Hematopoietic multipotent progenitor cell (in vitro differentiated cells): ENCODE measurements around the gene FRMD4A. TPM values are rescaled to one million over a fixed set of nuclear protein-coding genes. Genes with fewer than 3 reads are reported as not detected.
A peak's percentile ranks its signal among the peaks of the same experiment; 100 is the strongest.
"Not testable (repeated sequence)": the region's sequence is repeated elsewhere in the genome, so short reads cannot be mapped to it uniquely, and the experiment has no call there.

Source experiments
- DNase-seq, 3 donors: peaks; one replicate each; pipeline ENCODE4 v3.0.0-alpha.2; 2011 to 2015; ENCODE audit warnings: low read depth in 2 of 3, low spot score in 2 of 3
- total RNA-seq: library from RNA; depleted of rRNA; stranded (reverse); fragments of >200 nt; gene quantifications from one replicate; pipeline ENCODE4 v1.2.3, GENCODE V29; 2012

FRMD4A gene
- total RNA-seq, 1 donor = 0.54 TPM

- not testable (repeated sequence) for DNase-seq
These were observed 434.6 kb downstream of the FRMD4A start for GRCh38 chr10:13896146-13896545.

- DNase-seq = no peak
These were observed 436.2 kb downstream of the FRMD4A start for GRCh38 chr10:13894412-13895093.

GRCh38 chr10:13893926-13894325 is 436.8 kb downstream of the FRMD4A start:
- DNase-seq = no peak

- DNase-seq = no peak
These were observed 437.9 kb downstream of the FRMD4A start for GRCh38 chr10:13892871-13893270.

GRCh38 chr10:13892001-13892491 is 438.7 kb downstream of the FRMD4A start:
- DNase-seq = no peak

- DNase-seq = peak in 1 of 3 donors; percentile 5
These were observed 439.4 kb downstream of the FRMD4A start for GRCh38 chr10:13891128-13892000.

GRCh38 chr10:13890233-13891127 is 440.2 kb downstream of the FRMD4A start:
- DNase-seq = no peak

- no peak for DNase-seq
These were observed 443.0 kb downstream of the FRMD4A start for GRCh38 chr10:13887761-13888160.

GRCh38 chr10:13885238-13885990 is 445.3 kb downstream of the FRMD4A start:
- DNase-seq = no peak

- DNase-seq = no peak
These were observed 446.9 kb downstream of the FRMD4A start for GRCh38 chr10:13883636-13884444.

- DNase-seq = peak in 2 of 3 donors; percentile 67 to 69
These were observed 448.5 kb downstream of the FRMD4A start for GRCh38 chr10:13882119-13882711.

- DNase-seq = no peak
These were observed 450.0 kb downstream of the FRMD4A start for GRCh38 chr10:13880760-13881159.

- no peak for DNase-seq
These were observed 453.4 kb downstream of the FRMD4A start for GRCh38 chr10:13877154-13877909.

- DNase-seq = peak in 1 of 3 donors; percentile 32
These were observed 457.5 kb downstream of the FRMD4A start for GRCh38 chr10:13873196-13873595.

GRCh38 chr10:13872411-13872810 is 458.3 kb downstream of the FRMD4A start:
- DNase-seq = no peak

GRCh38 chr10:13871776-13872175 is 458.9 kb downstream of the FRMD4A start:
- DNase-seq = no peak

GRCh38 chr10:13871011-13871410 is 459.7 kb downstream of the FRMD4A start:
- DNase-seq = no peak

GRCh38 chr10:13869295-13869664 is 461.4 kb downstream of the FRMD4A start:
- no peak for DNase-seq
